ENCODE results near the gene INTS11.

- TF ChIP-seq CREB5 (CRISPR knock-in tag; IDR thresholded peaks at IDR 0.05; ENCODE audit: low read depth) = no peak
- no peak for TF ChIP-seq TOX (CRISPR knock-in tag; IDR thresholded peaks at IDR 0.05; ENCODE audit: borderline replicate concordance)
- TF ChIP-seq PPARA (CRISPR knock-in tag; IDR thresholded peaks at IDR 0.05; ENCODE audit: borderline replicate concordance) = no peak
- TF ChIP-seq ZFP3 (CRISPR knock-in tag; IDR thresholded peaks at IDR 0.05) = no peak
- no peak for TF ChIP-seq ISL1 (CRISPR knock-in tag; IDR thresholded peaks at IDR 0.05)
- TF ChIP-seq TCF4 (CRISPR knock-in tag; IDR thresholded peaks at IDR 0.05; ENCODE audit: borderline replicate concordance) = no peak
- TF ChIP-seq PATZ1 (CRISPR knock-in tag; IDR thresholded peaks at IDR 0.05; ENCODE audit: borderline replicate concordance) = no peak
- TF ChIP-seq ZFP30 (CRISPR knock-in tag; IDR thresholded peaks at IDR 0.05) = no peak
- no peak for TF ChIP-seq SNAI2 (CRISPR knock-in tag; IDR thresholded peaks at IDR 0.05)
Observed at GRCh38 chr1:1356796-1357401, 32.4 kb upstream of the INTS11 start.
